ENCODE results near the gene MAP3K9.

DNA sequence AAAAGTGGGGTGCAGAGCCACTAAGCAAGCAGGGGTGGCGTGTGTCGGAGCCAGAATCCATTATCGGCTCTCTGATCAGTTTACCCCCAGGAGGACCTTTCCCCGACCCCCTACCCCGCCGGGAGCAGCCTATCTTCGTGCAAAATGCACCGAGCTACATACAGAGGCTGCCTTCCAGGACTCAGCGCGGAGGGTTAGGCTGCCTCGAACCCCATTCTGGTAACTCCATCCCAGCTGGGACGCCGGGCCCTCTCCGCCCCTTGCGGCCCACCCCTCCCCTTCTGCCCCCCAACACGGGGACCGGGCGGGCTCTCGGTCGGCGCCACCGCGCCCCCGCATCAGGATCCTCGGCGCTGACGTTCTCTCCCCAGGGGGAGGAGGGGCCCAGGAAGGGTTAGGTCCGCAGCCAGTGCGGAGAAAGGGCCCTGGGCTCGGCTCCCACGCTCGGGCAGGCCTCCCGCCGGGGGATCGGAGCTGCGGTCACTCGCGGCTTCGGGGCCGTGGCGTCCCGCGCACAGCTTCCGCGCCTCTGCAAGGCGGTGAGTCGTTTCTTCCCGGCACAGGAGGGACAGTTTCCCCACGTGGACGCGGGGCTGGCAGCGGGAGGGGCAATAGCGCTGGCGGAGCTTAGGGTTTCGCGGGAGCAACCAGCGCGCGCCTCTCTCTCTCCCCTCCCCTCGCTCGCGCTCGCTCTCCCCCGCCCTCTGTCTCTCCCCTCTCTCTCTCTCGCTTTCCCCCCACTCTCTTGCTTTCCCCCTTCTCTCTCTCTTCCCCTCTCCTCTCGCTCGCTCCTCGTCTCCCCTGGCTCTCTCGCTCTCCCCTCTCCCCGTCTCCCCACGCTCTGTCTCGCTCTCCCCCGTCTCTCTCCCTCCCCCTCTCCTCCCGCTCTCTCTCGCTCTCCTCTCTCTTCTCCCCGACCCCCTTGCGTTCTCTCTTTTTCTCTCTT is 12.5 kb upstream of the MAP3K9 start:
- TF ChIP-seq, protein P1, sequence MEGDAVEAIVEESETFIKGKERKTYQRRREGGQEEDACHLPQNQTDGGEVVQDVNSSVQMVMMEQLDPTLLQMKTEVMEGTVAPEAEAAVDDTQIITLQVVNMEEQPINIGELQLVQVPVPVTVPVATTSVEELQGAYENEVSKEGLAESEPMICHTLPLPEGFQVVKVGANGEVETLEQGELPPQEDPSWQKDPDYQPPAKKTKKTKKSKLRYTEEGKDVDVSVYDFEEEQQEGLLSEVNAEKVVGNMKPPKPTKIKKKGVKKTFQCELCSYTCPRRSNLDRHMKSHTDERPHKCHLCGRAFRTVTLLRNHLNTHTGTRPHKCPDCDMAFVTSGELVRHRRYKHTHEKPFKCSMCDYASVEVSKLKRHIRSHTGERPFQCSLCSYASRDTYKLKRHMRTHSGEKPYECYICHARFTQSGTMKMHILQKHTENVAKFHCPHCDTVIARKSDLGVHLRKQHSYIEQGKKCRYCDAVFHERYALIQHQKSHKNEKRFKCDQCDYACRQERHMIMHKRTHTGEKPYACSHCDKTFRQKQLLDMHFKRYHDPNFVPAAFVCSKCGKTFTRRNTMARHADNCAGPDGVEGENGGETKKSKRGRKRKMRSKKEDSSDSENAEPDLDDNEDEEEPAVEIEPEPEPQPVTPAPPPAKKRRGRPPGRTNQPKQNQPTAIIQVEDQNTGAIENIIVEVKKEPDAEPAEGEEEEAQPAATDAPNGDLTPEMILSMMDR (IDR thresholded peaks at IDR 0.05): no peak
- TF ChIP-seq POLR2A (IDR thresholded peaks at IDR 0.05): no peak
